ENCODE results near the gene IFFO2. TPM values are rescaled to one million over a fixed set of nuclear protein-coding genes. Genes with fewer than 3 reads are reported as not detected.

The IFFO2 gene
- total RNA-seq, 1 donor from 2014 or later, result 32.3 TPM

DNA sequence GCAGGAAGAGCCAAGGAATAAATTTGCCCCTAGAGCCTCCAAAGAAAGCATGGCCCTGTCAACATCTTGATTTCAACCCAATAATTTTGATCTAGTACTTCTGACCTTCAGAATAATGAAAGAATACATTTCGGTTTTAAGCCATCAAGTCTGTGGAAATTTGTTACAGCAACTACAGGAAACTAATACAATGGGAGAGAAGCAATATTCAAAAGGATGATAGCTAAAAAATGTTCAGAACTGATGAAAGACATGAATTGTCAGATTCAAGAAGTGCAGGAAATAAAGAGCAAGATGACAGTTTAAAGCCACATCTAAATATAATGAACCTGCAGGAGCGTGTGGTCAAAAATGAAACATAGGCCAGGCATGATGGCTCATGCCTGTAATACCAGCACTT lies 24.8 kb upstream of the IFFO2 start:
- intact Hi-C loops (cut with micrococcal nuclease), result no loop called here
- Mint-ChIP-seq H3K9me3 (peaks cover 27% of the 10 kb centered on the region), H3K27ac (no peak overlapping the region), H3K4me3 (no peak overlapping the region), H3K4me1 (no peaks in the 10 kb centered on the region), H3K36me3 (ENCODE audit: low read depth) (peaks cover 6% of the 10 kb centered on the region), H3K27me3 (peaks cover 61% of the 10 kb centered on the region)
- no peak for DNase-seq

DNA sequence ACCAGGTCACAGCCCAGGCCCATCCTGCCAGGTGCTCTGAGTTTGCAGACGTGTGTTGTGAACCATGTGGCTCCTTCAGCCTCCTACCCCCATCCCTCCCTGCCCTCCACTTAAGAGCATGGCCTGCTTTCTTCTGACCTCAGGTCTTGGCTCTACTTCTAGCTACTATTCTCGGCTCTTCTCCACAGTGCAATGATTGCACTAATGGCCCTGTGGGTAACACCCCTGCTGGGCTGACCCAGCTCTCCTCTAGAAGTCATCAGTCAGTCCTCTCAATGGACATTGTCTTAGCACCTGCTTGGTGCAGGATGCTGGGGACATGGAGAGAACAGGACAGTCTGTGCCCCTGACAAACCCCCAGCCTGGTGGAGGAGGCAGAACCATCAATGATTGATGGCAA lies 22.2 kb upstream of the IFFO2 start:
- intact Hi-C loops (cut with micrococcal nuclease), result no loop called here
- Mint-ChIP-seq H3K27ac (no peak overlapping the region), H3K4me3 (no peak overlapping the region), H3K9me3 (peaks cover 27% of the 10 kb centered on the region), H3K4me1 (no peaks in the 10 kb centered on the region), H3K27me3 (peaks cover 46% of the 10 kb centered on the region), H3K36me3 (ENCODE audit: low read depth) (peaks cover 6% of the 10 kb centered on the region)
- DNase-seq, result no peak

DNA sequence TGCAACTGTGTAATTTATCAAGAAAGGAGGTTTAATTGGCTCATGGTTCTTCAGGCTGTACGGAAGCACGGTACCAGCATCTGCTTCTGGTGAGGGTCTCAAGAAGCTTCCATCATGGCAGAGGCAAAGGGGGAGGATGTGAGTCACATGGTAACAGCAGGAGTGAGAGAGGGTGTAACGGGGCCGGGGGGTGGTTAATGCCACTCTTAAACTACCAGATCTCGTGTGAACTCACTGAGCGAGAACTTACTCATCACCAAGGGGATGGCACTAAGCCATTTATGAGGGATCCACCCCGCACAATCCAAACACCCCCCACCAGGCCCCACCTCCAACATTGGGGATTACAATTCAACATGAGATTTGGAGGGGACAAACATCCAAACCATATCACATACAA lies 21.0 kb upstream of the IFFO2 start:
- Mint-ChIP-seq H3K9me3 (peaks cover 27% of the 10 kb centered on the region), H3K36me3 (ENCODE audit: low read depth) (peaks cover 6% of the 10 kb centered on the region), H3K27ac (no peak overlapping the region), H3K27me3 (peaks cover 37% of the 10 kb centered on the region), H3K4me3 (no peak overlapping the region), H3K4me1 (no peaks in the 10 kb centered on the region)
- no peak for DNase-seq
- intact Hi-C loops (cut with micrococcal nuclease), result no loop called here

DNA sequence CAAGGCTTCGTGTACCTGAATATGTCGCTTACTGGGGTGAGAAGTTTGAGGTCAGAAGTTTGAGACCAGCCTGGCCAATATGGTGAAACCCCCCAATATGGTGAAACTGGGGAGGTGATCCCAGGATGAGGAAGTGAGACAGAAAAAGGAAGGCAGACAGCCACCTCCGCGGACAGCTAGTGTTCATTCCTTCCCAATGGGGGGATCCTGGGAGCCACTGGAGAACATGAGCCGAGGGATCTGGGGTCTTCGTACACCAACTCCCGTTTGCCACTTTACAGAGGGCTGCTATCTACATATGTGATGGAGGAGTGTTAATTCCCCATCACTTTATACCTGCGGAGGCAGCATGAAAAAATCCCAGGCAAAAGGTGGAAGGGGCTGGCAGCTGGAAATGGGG lies 19.6 kb upstream of the IFFO2 start:
- intact Hi-C loops (cut with micrococcal nuclease), result no loop called here
- no peak overlapping the region for H3K4me3 Mint-ChIP-seq
- H3K27ac Mint-ChIP-seq, result no peak overlapping the region
- H3K36me3 Mint-ChIP-seq (ENCODE audit: low read depth), result peaks cover 6% of the 10 kb centered on the region
- peaks cover 26% of the 10 kb centered on the region for H3K27me3 Mint-ChIP-seq
- H3K4me1 Mint-ChIP-seq, result no peaks in the 10 kb centered on the region
- H3K9me3 Mint-ChIP-seq, result peaks cover 17% of the 10 kb centered on the region
- no peak for DNase-seq

DNA sequence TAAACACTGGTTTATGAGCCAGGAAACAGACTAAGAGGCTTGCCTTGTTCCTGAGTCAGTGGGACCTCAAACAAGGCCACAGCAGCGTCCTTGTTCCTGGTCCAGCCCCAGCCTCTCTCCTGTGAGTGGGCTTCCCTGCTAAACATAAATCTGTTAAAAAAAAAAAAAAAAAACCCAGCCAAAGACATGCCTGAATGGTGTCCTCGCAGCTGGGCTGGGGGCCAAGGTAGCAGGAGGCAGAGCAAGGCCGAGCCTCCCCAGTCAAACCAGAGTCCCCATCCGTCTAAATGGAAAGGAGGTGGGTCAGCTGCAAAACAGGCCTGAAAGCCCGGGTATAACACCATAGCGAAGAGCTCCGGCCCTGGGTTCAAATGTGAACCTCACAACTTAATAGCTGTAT lies 18.1 kb upstream of the IFFO2 start:
- Mint-ChIP-seq H3K4me1 (no peaks in the 10 kb centered on the region), H3K9me3 (peaks cover 3% of the 10 kb centered on the region), H3K27me3 (peaks cover 17% of the 10 kb centered on the region), H3K27ac (no peak overlapping the region), H3K36me3 (ENCODE audit: low read depth) (no peaks in the 10 kb centered on the region), H3K4me3 (no peak overlapping the region)
- intact Hi-C loops (cut with micrococcal nuclease), result no loop called here
- DNase-seq, result no peak

DNA sequence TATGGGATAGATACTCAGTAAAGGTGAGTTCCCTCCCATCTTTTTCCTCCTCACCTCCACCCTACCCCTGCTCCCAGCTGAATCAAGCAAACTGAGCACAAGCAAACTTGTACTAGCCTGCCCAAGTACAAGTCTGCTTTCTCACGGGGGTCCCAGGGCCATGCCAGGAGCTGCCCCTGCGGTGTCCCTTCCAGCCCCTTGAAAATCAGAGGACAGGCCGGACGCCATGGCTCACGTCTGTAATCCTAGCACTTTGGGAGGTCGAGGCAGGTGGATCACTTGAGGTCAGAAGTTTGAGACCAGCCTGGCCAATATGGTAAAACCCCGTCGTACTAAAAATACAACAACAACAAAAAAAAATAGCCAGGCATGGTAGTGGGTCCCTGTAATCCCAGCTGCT lies 17.5 kb upstream of the IFFO2 start:
- Mint-ChIP-seq H3K27ac (no peak overlapping the region), H3K27me3 (peaks cover 14% of the 10 kb centered on the region), H3K9me3 (peaks cover 3% of the 10 kb centered on the region), H3K36me3 (ENCODE audit: low read depth) (no peaks in the 10 kb centered on the region), H3K4me3 (no peak overlapping the region), H3K4me1 (no peaks in the 10 kb centered on the region)
- intact Hi-C loops (cut with micrococcal nuclease), result no loop called here
- no peak for DNase-seq

DNA sequence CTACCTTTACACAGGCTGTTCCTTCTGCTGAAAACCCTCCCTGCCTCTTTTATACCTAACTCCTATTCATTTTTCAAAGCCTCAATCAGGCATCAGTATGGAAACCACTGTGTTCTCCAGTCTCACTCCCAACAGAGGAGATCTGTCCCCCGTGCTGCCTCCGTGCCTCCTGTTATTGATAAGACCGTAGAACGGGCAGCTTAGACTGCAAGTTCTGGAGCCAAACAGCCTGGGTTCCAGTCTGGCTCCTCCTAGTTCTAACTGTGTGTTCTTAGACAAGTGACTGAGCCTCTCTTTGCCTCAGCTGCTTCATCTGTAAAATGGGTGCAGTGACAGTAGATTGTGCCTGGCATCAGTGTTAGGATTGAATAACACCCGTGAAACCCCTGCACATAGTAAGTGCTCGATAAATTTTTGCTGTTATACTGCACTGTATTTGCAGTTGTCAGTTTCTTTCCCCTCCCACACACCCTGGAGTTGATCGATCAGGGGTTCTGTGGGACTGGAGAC lies 17.0 kb upstream of the IFFO2 start:
- no peak for DNase-seq
- peaks cover 13% of the 10 kb centered on the region for H3K27me3 Mint-ChIP-seq
- no peak overlapping the region for H3K27ac Mint-ChIP-seq
- H3K9me3 Mint-ChIP-seq, result no peaks in the 10 kb centered on the region
- H3K4me1 Mint-ChIP-seq, result no peaks in the 10 kb centered on the region
- H3K36me3 Mint-ChIP-seq (ENCODE audit: low read depth), result no peaks in the 10 kb centered on the region
- intact Hi-C loops (cut with micrococcal nuclease), result no loop called here
- no peak overlapping the region for H3K4me3 Mint-ChIP-seq

DNA sequence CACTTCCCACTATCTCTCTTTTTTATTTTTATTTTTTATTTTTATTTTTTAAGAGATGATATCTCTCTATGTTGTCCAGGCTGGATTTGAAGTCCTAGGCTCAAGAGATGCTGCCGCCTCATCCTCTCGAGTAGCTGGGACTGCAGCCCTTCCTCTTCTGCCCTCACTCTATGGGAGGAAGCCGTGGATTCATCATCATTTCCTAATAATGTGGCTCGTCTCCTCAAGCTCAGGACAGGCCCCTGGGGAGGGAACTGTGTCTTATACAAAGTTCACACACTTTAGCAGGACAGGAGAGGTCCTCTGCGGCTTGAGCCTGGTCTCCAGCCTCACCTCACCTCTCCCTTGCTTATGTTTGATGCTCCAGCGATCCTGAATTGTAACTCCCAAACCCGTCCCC lies 16.5 kb upstream of the IFFO2 start:
- Mint-ChIP-seq H3K36me3 (ENCODE audit: low read depth) (no peaks in the 10 kb centered on the region), H3K4me3 (no peak overlapping the region), H3K9me3 (no peaks in the 10 kb centered on the region), H3K4me1 (no peaks in the 10 kb centered on the region), H3K27me3 (peaks cover 15% of the 10 kb centered on the region), H3K27ac (no peak overlapping the region)
- intact Hi-C loops (cut with micrococcal nuclease), result no loop called here
- no peak for DNase-seq

DNA sequence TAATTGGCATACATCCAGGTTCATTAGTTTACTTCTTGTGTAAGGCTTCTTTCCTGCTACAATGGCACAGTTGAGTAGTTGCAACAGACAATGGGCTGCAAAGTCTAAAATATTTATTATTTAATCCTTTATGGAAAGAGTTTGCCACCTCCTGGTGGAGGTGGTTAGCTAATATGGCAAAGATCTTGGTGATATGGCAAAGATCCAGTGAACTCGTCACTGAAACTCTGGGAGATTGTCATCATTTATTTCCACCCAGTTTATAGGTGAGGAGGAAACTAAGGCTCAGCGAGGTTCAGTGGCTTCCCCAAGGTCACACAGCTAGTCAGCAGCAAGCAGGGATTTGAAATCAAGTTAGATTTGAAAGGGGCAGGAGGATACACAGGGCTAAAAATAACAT lies 16.1 kb upstream of the IFFO2 start:
- peak; percentile 67 for DNase-seq
- Mint-ChIP-seq H3K27ac (no peak overlapping the region), H3K36me3 (ENCODE audit: low read depth) (no peaks in the 10 kb centered on the region), H3K4me1 (no peaks in the 10 kb centered on the region), H3K4me3 (no peak overlapping the region), H3K27me3 (peaks cover 14% of the 10 kb centered on the region), H3K9me3 (no peaks in the 10 kb centered on the region)
- intact Hi-C loops (cut with micrococcal nuclease), result no loop called here

DNA sequence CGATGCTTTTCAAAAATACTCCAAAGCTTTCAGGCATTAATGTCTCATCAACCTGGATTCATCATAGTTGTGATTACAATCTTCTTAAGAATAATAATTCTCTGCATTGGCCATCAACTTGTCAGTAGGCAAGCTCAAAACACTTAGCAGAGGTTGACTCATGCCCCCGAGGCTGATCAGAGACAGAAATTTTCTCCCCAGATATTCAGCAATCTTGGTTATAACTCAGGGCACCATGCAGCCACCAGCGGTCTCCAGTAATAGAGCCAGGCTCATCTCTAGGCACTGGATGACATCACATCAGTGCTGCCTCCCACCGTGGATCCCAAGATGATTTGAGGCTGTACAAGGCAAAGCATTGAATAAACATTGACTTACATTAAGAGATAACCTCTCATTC lies 14.3 kb upstream of the IFFO2 start:
- Mint-ChIP-seq H3K36me3 (ENCODE audit: low read depth) (no peaks in the 10 kb centered on the region), H3K27ac (no peak overlapping the region), H3K27me3 (peaks cover 12% of the 10 kb centered on the region), H3K9me3 (no peaks in the 10 kb centered on the region), H3K4me1 (peaks cover 3% of the 10 kb centered on the region), H3K4me3 (no peak overlapping the region)
- intact Hi-C loops (cut with micrococcal nuclease), result no loop called here
- DNase-seq, result no peak

DNA sequence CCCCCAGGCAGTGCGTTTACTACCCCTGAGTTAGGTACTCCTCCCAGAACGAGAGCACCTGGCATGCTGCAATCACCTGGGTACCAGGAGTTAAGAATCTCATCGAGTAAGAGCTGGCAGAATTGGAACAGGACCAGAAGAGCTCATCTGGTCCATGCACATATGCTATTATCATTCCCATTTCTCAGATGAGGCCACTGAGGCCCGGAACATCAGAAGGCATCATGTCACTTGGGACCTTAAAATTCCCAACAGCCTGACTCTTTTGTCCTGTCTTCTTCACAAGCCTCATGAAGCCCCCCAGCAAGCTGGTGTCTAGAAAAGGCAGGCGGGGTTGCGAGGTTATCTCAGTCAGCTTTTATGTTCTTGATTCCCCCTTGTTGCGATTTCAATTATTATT lies 13.9 kb upstream of the IFFO2 start:
- Mint-ChIP-seq H3K27ac (no peak overlapping the region), H3K9me3 (no peaks in the 10 kb centered on the region), H3K27me3 (peaks cover 12% of the 10 kb centered on the region), H3K36me3 (ENCODE audit: low read depth) (no peaks in the 10 kb centered on the region), H3K4me3 (no peak overlapping the region), H3K4me1 (peaks cover 5% of the 10 kb centered on the region)
- intact Hi-C loops (cut with micrococcal nuclease), result no loop called here
- no peak for DNase-seq

DNA sequence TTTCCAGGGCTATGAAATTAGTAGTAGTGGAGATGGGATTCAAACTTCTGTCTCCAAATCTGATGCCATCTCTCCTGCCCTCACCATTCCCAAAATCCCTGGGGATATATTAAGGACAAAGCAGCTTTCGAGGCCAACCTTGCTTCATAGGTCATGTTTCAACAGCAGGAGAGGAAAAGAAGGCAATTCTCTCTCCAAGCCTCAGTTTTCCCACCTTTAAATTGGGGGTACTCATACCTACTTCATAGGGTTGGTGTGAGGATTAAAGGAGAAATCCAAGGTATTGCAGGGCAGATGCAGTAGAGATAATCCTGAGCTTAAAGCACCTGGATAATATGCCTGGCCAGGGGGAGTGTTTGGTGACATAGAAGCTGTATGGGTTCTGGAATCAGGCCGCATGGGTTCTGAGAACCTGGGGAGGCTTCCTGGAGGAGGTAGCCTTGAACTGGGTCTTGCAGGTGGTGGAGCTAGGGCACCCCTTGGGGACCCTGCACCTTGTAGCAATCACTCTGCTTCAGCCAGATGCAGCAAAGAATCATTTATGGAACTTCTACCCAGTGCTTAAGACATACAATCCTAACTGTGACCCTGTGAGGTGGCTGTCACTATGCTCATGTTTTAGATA lies 10.7 kb upstream of the IFFO2 start:
- Mint-ChIP-seq H3K27me3 (peaks cover 21% of the 10 kb centered on the region), H3K4me3 (no peak overlapping the region), H3K4me1 (peaks cover 7% of the 10 kb centered on the region), H3K27ac (peak overlapping the region; percentile 20), H3K9me3 (no peaks in the 10 kb centered on the region), H3K36me3 (ENCODE audit: low read depth) (no peaks in the 10 kb centered on the region)
- intact Hi-C loops (cut with micrococcal nuclease), result no loop called here
- no peak for DNase-seq

DNA sequence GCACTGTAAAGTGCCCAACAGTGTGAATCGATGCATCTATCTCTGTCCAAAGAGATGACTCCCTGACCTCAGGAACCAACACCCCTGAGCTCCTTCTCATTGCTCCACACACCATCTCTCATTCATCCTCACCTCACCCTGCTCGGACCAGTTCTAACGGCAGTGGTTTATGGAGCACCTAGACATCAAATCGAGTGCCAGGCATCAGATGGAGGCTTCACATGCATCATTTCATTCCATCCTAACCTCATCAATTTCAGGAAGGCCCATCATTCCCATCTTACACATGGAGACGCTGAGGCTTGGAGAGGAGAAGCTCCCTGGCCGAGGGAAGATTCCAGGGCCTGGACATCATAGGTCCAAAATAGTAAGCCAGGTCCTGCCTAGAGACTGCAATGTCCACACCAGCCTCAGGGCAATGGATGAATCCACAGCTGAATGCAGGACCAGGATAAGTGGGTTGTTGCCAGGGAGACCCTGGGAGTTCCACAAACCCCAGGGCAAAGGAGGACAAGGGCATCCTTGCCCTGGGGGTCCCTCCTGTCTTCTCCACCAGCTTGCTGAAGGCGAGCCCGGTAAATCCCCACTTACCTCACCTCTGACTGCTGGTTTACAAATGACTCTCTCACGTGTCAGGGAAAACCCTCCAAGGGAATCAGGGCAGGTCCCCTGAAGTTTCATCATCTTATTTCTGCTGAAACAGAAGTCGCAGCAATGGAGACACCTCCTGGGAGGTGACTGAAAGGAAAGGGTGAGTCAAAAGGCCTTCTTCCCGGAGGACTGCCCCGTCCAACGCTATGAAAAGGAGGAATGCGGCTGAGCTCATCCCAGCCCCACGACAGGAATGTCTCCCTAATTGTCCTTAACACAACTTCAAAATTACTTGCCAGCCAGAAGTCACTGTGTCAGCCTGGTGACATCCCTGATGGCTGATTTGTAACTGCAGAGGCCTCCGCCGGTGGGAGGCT lies 9.0 kb upstream of the IFFO2 start:
- peak overlapping the region; percentile 45 for H3K27ac Mint-ChIP-seq
- no peak for DNase-seq
- no peaks in the 10 kb centered on the region for H3K9me3 Mint-ChIP-seq

DNA sequence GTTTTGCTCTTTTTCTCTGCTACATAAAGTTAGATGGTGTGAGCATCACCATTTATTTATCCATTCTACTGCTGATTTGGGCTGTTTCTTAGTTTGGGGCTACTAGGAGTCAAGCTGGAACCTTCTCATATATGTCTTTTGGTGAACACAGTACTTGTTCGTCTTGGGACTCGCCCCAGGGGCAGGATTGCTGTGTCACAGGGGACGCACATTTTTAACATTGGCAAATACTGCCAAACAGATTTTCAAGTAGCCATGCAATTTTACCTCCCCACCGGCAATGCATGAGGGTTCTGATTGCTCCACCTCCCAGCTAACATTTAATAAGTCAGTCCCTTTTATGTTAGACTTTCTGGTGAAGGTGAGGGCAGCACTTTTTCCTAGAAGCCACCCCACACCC lies 7.5 kb upstream of the IFFO2 start:
- intact Hi-C loops (cut with micrococcal nuclease), result no loop called here
- DNase-seq, result no peak

More for the DNA sequence above, 9.0 kb upstream of the IFFO2 start:
- Mint-ChIP-seq H3K4me1 (peaks cover 7% of the 10 kb centered on the region), H3K27me3 (peaks cover 24% of the 10 kb centered on the region), H3K4me3 (no peak overlapping the region), H3K36me3 (ENCODE audit: low read depth) (no peaks in the 10 kb centered on the region)
- intact Hi-C loops (cut with micrococcal nuclease), result no loop called here

More for the DNA sequence above, 7.5 kb upstream of the IFFO2 start:
- Mint-ChIP-seq H3K9me3 (no peaks in the 10 kb centered on the region), H3K27me3 (peaks cover 36% of the 10 kb centered on the region), H3K4me3 (no peak overlapping the region), H3K4me1 (peaks cover 7% of the 10 kb centered on the region), H3K36me3 (ENCODE audit: low read depth) (no peaks in the 10 kb centered on the region), H3K27ac (no peak overlapping the region)
